Activated CD4-positive, alpha-beta T cell treated with anti-CD3 and anti-CD28 coated beads for 36 hours (primary cell): ENCODE results near the gene PLCB4. TPM values are rescaled to one million over a fixed set of nuclear protein-coding genes. Genes with fewer than 3 reads are reported as not detected.

ENCODE experiments used
- ATAC-seq: fragments of 200-7000 bp; cut with Tn5 transposase; one replicate; pipeline ENCODE4 v1.10.0; 2021; ENCODE audit warnings: mild to moderate bottlenecking, moderate library complexity
- CTCF ChIA-PET: fragments of 350-600 bp; sonication (Branson Sonifier 250); formaldehyde crosslinking; loops from one replicate; lab custom pipeline; 2021; ENCODE audit warnings: antibody characterized with exemption; lab: Charles Lee
- POLR2A ChIA-PET: fragments of 350-600 bp; sonication (Branson Sonifier 250); formaldehyde crosslinking; loops from one replicate; lab custom pipeline; 2021; ENCODE audit warnings: antibody characterized with exemption, inconsistent platforms; lab: Charles Lee
- DNase-seq: peaks from one replicate; pipeline ENCODE4 v3.0.0-alpha.2; 2020
- H3K27ac Mint-ChIP-seq: one replicate; pipeline ENCODE4 v1.8.0; 2021; ENCODE audit warnings: mixed read lengths
- H3K27me3 Mint-ChIP-seq: one replicate; pipeline ENCODE4 v1.8.0; 2021; ENCODE audit warnings: mixed read lengths
- H3K36me3 Mint-ChIP-seq: one replicate; pipeline ENCODE4 v1.8.0; 2021; ENCODE audit warnings: low read depth, mixed read lengths
- H3K4me1 Mint-ChIP-seq: one replicate; pipeline ENCODE4 v1.8.0; 2021; ENCODE audit warnings: mixed read lengths
- H3K4me3 Mint-ChIP-seq: one replicate; pipeline ENCODE4 v1.8.0; 2021; ENCODE audit warnings: mild to moderate bottlenecking, moderate library complexity, mixed read lengths
- H3K9me3 Mint-ChIP-seq: one replicate; pipeline ENCODE4 v1.8.0; 2021; ENCODE audit warnings: low read depth, mixed read lengths
- intact Hi-C, 2 experiments: fragments of 100-400 bp; cut with DNase I in 1 of 2; cut with micrococcal nuclease in 1 of 2; formaldehyde crosslinking; loops; one replicate each; pipeline versions ENCODE4 v1.14.2 to v1.15.1; 2022 to 2024; cut with DNase I, micrococcal nuclease
- total RNA-seq, 2 experiments: library from RNA; stranded (reverse); gene quantifications; one replicate each; pipeline ENCODE4 v1.2.3, GENCODE V29; 2021

Gene PLCB4
- total RNA-seq, 2 experiments from 2014 or later = 0.02 TPM; not detected in 1

DNA sequence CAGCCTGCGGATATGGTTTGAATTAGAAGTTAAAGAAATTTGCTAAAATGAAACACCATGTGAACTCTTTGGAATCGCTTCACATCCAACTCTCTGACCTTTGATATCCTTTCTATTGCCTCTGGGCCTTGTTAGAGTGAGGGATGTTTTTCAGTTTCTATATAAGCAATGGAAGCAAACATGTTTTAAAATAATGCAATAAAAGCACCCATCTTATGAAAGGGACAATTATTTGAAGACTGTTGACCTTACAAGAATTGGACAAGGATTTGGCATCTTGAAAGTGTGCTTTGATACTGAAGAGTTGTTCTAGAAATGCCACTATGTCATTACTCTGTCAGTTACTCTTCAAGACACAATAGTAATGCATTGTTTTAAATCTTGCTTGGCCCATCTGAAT lies 221.4 kb downstream of the PLCB4 start:
- no peak overlapping the region for H3K27ac Mint-ChIP-seq
- H3K4me3 Mint-ChIP-seq = no peak overlapping the region
- H3K27me3 Mint-ChIP-seq = no peaks in the 10 kb centered on the region
- H3K9me3 Mint-ChIP-seq = no peaks in the 10 kb centered on the region
- no peaks in the 10 kb centered on the region for H3K36me3 Mint-ChIP-seq
- no peaks in the 10 kb centered on the region for H3K4me1 Mint-ChIP-seq
- intact Hi-C loops = loop anchor here in 1 of 2 experiments (10.0 kb wide), 1 partner anchor 64 kb away; no protein-coding TSS in a partner anchor
- POLR2A ChIA-PET = no interaction called here
- no peak for ATAC-seq
- CTCF ChIA-PET = interaction anchor here (1.3 kb wide), 1 partner anchor 13 kb away, joined by 3 read pairs; no protein-coding TSS in a partner anchor
- no peak for DNase-seq

DNA sequence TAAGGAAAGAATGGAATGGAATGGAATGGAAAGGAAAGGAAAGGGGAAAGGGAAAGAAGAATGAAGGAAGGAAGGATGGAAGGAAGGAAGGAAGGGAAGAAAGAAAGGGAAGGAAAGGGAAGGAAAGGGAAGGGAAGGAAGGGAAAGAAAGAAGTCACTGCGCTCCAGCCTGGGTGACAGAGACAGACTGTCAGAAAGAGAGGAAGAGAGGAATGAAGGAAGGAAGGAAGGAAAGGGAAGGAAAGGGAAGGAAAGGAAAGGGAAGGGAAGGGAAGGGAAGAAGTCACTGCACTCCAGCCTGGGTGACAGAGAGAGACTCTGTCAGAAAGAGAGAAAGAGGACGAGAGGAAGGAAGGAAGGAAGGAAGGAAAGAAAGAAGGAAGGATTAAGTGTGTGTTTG lies 224.3 kb downstream of the PLCB4 start:
- H3K4me1 Mint-ChIP-seq = no peaks in the 10 kb centered on the region
- POLR2A ChIA-PET = no interaction called here
- H3K4me3 Mint-ChIP-seq = no peak overlapping the region

DNA sequence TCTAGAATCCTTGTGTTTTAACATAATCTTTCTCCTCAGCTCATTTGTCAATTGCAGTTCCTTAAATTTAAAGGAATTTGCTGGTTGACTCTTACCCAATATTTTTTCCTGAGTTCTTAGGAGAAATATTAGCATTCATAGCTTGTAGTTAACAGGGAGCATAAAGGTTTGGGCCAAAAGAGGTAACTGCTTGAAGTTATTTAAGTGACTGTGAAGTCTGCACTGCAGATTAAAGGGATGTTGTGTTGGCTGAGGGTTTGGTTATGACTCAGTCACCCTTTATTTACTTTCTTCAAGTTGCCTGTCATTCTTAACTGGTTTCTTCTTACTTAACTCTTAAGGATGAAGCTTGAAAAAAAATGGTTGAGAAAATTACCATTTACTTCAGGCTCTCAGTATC lies 225.2 kb downstream of the PLCB4 start:
- Mint-ChIP-seq H3K27ac (no peak overlapping the region), H3K4me3 (no peak overlapping the region), H3K27me3 (no peaks in the 10 kb centered on the region), H3K9me3 (no peaks in the 10 kb centered on the region), H3K36me3 (no peaks in the 10 kb centered on the region), H3K4me1 (no peaks in the 10 kb centered on the region)
- no peak for DNase-seq
- POLR2A ChIA-PET = no interaction called here
- intact Hi-C loops = loop anchor here in 1 of 2 experiments (10.0 kb wide), 1 partner anchor 61 kb away; no protein-coding TSS in a partner anchor
- CTCF ChIA-PET = no interaction called here
- no peak for ATAC-seq

More for the DNA sequence above, 224.3 kb downstream of the PLCB4 start:
- Mint-ChIP-seq H3K36me3 (no peaks in the 10 kb centered on the region), H3K27ac (no peak overlapping the region), H3K9me3 (no peaks in the 10 kb centered on the region), H3K27me3 (no peaks in the 10 kb centered on the region)
- ATAC-seq (no peak), DNase-seq (no peak)
- intact Hi-C loops = loop anchor here in 1 of 2 experiments (10.0 kb wide), 1 partner anchor 62 kb away; no protein-coding TSS in a partner anchor
- CTCF ChIA-PET = no interaction called here

DNA sequence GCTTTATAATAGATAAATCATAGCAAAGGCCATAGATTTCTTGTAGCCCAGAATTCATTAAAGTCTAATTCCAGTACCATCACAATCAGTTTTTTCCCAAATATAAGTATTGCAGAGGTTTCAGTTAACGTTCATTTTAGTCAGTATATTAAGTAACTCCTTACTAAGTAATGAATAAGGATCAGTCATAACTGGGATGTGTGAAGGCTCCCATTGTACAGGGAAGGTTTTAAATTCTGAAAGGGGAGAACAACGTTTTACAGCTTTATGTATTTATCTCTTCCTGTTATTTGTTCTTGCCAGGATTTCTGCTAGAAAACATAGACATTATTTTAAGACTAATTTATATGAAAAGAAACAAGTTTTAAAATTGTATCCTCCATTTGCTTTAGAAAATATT lies 230.0 kb downstream of the PLCB4 start:
- Mint-ChIP-seq H3K4me1 (no peaks in the 10 kb centered on the region), H3K9me3 (no peaks in the 10 kb centered on the region), H3K4me3 (no peak overlapping the region), H3K27me3 (no peaks in the 10 kb centered on the region), H3K27ac (no peak overlapping the region), H3K36me3 (no peaks in the 10 kb centered on the region)
- ChIA-PET CTCF (no interaction called here), POLR2A (no interaction called here)
- intact Hi-C loops = loop anchor here in 1 of 2 experiments (10.0 kb wide), 1 partner anchor 56 kb away; no protein-coding TSS in a partner anchor
- ATAC-seq (no peak), DNase-seq (no peak)

DNA sequence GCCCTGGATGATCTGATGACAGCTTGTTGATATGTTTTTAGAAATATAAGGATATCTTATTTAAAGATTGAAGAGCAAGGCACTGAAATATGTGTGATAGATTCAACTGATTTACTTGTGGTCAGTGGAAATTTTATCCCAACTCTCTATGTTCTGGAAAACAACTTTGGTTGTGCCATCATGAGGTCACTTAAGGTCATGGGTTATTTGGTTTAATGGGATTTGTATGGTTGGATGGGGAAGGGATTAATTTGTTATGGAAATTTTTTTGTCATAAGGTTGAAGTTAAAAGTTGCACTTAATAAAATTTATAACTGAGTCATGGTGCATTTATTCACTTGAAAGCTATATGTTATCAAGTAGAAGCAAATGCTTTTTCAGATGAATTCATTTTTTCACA lies 231.2 kb downstream of the PLCB4 start:
- no peaks in the 10 kb centered on the region for H3K9me3 Mint-ChIP-seq
- no peak overlapping the region for H3K27ac Mint-ChIP-seq
- H3K4me3 Mint-ChIP-seq = no peak overlapping the region
- CTCF ChIA-PET = no interaction called here
- no peaks in the 10 kb centered on the region for H3K4me1 Mint-ChIP-seq
- intact Hi-C loops = no loop called here
- POLR2A ChIA-PET = no interaction called here
- ATAC-seq = no peak
- H3K27me3 Mint-ChIP-seq = no peaks in the 10 kb centered on the region
- no peaks in the 10 kb centered on the region for H3K36me3 Mint-ChIP-seq
- DNase-seq = no peak

DNA sequence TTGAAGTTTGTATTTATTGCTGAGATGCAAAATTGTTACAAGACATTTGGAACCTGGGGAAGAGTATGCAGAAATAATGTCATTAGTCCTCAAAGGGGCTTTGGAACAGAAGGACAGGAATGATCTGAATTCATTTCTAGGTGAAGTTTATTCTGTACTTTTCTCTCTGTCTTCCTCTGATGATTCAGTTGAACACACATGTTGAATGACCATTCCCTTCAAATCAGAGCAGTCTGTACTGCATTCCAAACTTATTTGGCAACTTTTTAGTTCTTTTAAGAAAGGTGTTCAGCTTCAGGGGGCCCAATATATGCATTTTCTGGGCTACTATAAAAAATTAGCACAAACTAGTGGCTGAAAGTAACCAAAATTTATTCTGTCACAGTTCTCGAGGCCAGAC lies 231.6 kb downstream of the PLCB4 start:
- H3K36me3 Mint-ChIP-seq = no peaks in the 10 kb centered on the region
- intact Hi-C loops = no loop called here
- no peaks in the 10 kb centered on the region for H3K27me3 Mint-ChIP-seq
- H3K4me1 Mint-ChIP-seq = no peaks in the 10 kb centered on the region
- DNase-seq (no peak), ATAC-seq (no peak)
- H3K27ac Mint-ChIP-seq = no peak overlapping the region
- POLR2A ChIA-PET = no interaction called here
- CTCF ChIA-PET = no interaction called here
- no peaks in the 10 kb centered on the region for H3K9me3 Mint-ChIP-seq
- no peak overlapping the region for H3K4me3 Mint-ChIP-seq

DNA sequence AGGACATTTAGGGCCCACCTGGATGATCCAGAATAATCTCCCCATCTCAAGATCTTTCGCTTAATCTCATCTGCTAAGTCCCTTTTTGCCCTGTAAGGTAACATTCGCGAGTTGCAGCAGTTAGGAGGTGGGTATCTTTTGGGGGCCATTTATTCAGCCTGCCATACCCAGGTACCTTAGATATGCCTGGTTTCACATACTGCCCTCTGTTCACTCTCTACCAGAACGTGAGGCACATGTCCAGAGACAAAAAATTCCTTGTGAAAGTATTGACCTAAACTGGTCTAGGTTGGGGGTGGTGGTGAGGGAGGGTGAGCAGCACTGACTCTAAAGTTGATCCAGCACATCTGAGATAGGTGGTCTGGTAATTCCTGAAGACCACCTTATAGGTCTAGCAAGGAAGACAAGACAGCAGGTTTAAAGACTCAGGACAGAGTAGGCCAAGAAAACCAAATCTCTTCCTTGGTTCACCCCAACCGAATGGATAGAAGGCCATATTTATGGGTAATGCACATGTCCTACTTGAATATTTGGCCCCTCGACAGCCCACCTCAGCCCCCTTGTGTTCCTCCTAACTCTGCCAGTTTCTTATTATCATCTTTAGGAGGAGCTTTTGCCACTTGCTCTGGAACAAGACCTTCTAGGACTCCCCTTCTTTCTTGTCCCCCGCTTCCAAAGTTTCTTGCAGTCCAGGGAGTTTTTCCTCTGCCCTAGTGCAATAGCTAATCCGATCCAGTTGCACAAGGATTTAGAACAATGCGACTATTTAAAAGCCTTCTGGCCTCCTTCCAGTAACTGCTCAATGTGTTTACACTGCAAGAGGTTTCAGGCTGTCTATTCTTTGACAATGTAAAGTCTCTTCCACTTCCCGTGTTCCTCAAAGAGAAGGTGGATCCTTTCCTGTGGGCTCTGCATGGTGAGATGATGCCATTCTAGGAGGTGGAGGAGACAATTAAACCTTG lies 232.5 kb downstream of the PLCB4 start:
- Mint-ChIP-seq H3K36me3 (no peaks in the 10 kb centered on the region), H3K27ac (no peak overlapping the region), H3K4me1 (no peaks in the 10 kb centered on the region), H3K27me3 (no peaks in the 10 kb centered on the region), H3K4me3 (no peak overlapping the region), H3K9me3 (no peaks in the 10 kb centered on the region)
- intact Hi-C loops = no loop called here
- POLR2A ChIA-PET = no interaction called here
- DNase-seq (no peak), ATAC-seq (no peak)
- CTCF ChIA-PET = no interaction called here

DNA sequence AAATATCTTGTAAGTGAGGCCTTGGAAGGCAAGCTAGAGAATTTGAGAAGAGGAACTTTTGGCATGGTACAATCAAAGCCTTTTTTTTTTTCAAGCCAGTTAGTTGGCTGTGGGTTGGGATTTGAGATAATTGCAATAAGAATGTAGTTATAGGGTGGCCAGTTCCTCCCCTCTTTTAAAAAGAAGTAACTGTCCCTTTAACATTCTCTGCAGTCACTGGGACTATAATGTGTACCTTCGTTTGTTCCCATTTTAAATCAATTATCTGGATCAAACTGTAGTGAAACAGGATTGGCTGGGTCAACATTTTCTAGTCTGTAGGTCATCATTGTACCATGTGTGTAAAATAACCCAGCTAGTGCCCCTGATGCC lies 233.2 kb downstream of the PLCB4 start:
- ATAC-seq (no peak), DNase-seq (no peak)
- ChIA-PET CTCF (no interaction called here), POLR2A (no interaction called here)
- Mint-ChIP-seq H3K4me3 (no peak overlapping the region), H3K27ac (no peak overlapping the region), H3K36me3 (no peaks in the 10 kb centered on the region), H3K27me3 (no peaks in the 10 kb centered on the region), H3K9me3 (no peaks in the 10 kb centered on the region), H3K4me1 (no peaks in the 10 kb centered on the region)
- intact Hi-C loops = no loop called here

DNA sequence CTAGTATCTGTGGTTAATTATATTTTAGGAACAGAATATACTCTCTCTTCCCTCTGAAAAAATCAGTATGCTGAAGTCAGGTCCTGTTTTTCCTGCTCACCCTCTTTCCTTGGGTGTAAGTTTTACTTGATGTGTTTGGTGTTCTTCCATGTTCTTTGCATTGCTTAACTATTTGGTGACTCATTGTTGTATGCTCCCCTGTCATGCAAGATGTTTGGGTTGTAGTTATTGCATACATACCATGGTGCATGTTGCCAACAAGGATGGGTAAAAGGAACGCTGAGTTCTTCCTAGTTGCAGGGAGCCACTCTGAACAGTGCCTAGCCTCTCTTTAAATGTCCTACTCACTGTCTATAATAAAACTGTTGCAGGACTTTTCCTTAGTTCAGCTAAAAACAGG lies 237.6 kb downstream of the PLCB4 start:
- H3K4me1 Mint-ChIP-seq = no peaks in the 10 kb centered on the region
- ATAC-seq (no peak), DNase-seq (no peak)
- ChIA-PET POLR2A (no interaction called here), CTCF (no interaction called here)
- no peaks in the 10 kb centered on the region for H3K36me3 Mint-ChIP-seq
- H3K27ac Mint-ChIP-seq = no peak overlapping the region
- no peak overlapping the region for H3K4me3 Mint-ChIP-seq
- H3K9me3 Mint-ChIP-seq = no peaks in the 10 kb centered on the region
- intact Hi-C loops = no loop called here
- no peaks in the 10 kb centered on the region for H3K27me3 Mint-ChIP-seq

DNA sequence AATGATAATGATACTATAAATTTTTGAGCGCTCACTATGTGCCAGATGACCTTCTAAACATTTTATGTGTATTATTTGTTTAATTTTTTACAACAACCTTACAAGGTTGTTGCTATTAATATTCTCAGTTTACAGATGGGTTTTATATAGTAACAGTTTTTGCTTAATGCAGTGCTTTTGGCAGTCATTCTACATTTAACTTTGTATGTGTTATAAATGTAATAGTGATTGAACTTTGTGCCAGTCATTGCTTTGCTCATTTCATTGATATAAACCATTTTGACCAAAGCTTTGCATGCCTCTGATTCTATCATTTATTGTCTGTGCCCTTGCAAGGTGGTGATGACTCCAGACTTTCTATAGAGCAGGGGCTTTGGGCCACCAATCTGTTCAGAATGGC lies 239.2 kb downstream of the PLCB4 start:
- DNase-seq (no peak), ATAC-seq (no peak)
- ChIA-PET POLR2A (no interaction called here), CTCF (no interaction called here)
- Mint-ChIP-seq H3K4me1 (no peaks in the 10 kb centered on the region), H3K9me3 (no peaks in the 10 kb centered on the region), H3K27me3 (no peaks in the 10 kb centered on the region), H3K27ac (no peak overlapping the region), H3K36me3 (no peaks in the 10 kb centered on the region), H3K4me3 (no peak overlapping the region)
- intact Hi-C loops = no loop called here

DNA sequence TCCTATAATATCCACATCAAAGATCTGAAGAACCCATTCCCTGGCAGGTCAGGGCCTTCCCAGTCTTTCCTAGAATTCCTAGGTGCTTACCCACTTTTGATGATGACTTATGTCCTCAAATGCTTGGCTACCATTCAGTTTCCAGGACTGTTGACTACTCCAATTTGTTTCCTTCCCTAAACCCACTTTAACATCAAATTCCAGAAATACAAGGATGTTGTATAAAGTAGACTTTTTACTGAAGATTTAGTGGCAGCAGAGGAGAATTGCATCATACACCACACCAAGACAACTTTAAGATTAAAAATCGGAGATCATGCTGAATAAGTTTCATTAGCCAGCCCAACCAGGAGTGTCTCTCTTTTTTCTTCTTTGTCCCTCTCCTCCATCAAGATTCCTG lies 242.2 kb downstream of the PLCB4 start:
- no peak for ATAC-seq
- H3K36me3 Mint-ChIP-seq = no peaks in the 10 kb centered on the region

DNA sequence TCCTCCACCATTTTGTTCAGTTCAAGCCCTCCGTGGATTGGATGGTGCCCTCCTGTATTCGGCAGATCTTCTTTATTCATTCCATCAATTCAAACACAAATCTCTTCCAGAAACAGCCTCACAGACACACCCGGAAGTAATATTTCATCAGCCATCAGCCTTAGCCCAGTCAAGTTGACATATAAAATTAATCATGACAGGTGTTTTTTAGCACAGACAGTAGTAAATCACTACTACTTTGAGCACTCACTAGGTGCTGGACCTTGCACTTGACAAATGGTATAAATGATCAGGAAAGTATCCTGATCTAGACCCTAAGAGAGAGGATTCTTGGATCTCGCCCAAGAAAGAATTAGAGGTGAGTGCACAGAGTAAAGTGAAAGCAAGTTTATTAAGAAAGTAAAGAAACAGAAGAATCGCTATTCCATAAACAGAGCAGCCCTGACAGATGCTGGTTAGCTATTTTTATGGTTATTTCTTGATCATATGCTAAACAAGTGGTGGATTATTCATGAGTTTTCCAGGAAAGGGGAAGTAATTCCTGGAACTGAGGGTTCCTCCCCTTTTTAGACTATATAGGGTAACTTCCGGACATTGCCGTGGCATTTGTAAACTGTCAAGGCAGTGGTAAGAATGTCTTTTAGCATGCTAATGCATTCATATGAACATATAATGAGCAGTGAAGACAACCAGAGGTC lies 250.9 kb downstream of the PLCB4 start:
- no peak overlapping the region for H3K27ac Mint-ChIP-seq
- no peaks in the 10 kb centered on the region for H3K27me3 Mint-ChIP-seq
- CTCF ChIA-PET = no interaction called here
- ATAC-seq = no peak
- H3K9me3 Mint-ChIP-seq = no peaks in the 10 kb centered on the region
- no peaks in the 10 kb centered on the region for H3K4me1 Mint-ChIP-seq
- no peak overlapping the region for H3K4me3 Mint-ChIP-seq
- intact Hi-C loops = no loop called here
- no peak for DNase-seq
- POLR2A ChIA-PET = no interaction called here
- H3K36me3 Mint-ChIP-seq = no peaks in the 10 kb centered on the region

More for the DNA sequence above, 242.2 kb downstream of the PLCB4 start:
- Mint-ChIP-seq H3K27ac (no peak overlapping the region), H3K9me3 (no peaks in the 10 kb centered on the region), H3K4me3 (no peak overlapping the region), H3K27me3 (no peaks in the 10 kb centered on the region), H3K4me1 (no peaks in the 10 kb centered on the region)
- intact Hi-C loops = no loop called here
- POLR2A ChIA-PET = no interaction called here
- CTCF ChIA-PET = no interaction called here
- no peak for DNase-seq
